Left renal cortex interstitium (tissue), 4 donors: ENCODE results near the gene RNF25. TPM values are rescaled to one million over a fixed set of nuclear protein-coding genes. Genes with fewer than 3 reads are reported as not detected.

Source experiments
- DNase-seq, 4 donors: peaks; one replicate each; pipeline ENCODE4 v3.0.0-alpha.2; 2013; ENCODE audit warnings: low read depth in 4 of 4, low spot score in 2 of 4, missing footprints in 1 of 4
- polyA plus RNA-seq, 4 donors: library from polyadenylated mRNA; unstranded; fragments of 120-200 nt; gene quantifications; one replicate each; pipeline ENCODE4 v1.2.1, GENCODE V29; 2013; ENCODE audit not compliant: insufficient read length in 4 of 4

The RNF25 gene
- polyA plus RNA-seq, 4 donors, result 44.3 to 53.9 (median 48.3) TPM

DNA sequence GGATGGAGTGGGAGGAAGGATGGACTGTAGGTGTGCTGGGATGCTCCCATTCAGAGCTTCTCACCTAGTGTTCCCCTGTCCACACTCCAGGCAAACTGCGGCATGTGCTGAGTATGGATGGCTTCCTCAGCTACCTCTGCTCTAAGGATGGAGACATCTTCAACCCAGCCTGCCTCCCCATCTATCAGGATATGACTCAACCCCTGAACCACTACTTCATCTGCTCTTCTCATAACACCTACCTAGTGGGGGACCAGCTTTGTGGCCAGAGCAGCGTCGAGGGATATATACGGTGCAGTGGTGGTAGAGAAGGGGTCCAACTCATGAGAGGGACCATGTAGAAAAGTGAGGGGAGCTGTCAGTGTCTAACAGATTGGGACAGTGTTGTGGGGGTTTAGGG is 43.9 kb downstream of the RNF25 start:
- no peak for DNase-seq

DNA sequence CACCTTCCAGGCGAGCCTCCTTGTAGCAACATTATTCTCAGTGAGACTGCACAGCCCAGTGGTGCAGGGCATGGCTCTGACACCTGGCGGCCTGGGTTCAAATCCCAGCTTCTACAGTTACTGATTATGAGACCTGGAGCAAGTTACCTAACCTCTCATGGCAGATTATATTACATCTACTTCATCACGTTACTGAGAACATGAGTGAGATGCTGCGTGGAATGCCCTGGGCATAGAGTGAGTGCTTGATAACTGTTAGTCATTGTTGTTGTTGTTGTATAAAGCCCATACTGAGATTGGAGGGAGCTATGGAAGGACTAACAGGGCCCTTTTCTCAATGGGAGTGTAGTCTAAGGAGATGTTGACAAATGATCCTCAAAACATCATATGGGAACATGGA is 45.4 kb downstream of the RNF25 start:
- DNase-seq, result no peak

DNA sequence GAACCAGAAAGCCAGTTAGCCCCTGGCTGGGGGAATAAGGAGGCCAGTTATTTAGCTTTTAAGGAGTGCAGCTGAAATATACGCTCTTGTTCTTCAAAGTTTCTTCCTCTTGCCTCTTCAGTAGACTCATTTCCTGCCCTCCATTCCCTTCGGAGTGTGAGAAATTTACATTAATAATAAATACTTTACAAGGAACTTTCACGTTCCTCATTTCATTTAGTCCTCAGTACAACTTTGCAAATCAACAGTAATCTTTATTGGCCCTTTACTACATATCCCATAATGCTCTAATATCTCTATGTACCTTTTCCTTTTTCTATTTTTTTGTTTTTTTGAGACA is 48.5 kb downstream of the RNF25 start:
- no peak for DNase-seq

DNA sequence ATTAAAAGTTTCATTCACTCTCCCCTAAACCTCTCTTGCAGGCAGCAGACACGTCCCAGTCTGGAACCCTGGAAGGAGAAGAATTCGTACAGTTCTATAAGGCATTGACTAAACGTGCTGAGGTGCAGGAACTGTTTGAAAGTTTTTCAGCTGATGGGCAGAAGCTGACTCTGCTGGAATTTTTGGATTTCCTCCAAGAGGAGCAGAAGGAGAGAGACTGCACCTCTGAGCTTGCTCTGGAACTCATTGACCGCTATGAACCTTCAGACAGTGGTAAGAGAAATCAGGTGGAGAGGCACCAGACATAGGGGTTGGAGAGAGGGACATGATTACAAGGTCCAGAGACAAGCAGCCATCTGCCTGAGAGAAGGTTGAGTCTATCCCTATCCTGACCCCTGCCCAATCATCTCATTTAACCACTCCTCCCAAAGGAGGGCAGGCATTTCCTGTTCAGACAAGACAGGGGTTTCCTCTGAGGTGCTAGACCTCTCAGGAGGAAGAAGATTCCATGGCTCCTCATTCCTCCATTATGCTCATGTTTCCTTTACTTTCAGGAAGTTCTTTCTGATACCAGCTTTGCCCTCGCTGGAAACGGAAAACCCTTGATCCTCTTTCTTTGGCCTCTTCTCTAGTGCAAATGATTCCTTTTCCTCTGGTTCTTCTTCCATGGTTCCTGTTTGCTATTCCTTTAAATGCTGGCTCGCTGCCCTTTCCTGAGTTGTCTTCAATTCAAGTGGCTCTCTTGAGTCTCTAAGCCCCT is 49.0 kb downstream of the RNF25 start:
- DNase-seq, result no peak

DNA sequence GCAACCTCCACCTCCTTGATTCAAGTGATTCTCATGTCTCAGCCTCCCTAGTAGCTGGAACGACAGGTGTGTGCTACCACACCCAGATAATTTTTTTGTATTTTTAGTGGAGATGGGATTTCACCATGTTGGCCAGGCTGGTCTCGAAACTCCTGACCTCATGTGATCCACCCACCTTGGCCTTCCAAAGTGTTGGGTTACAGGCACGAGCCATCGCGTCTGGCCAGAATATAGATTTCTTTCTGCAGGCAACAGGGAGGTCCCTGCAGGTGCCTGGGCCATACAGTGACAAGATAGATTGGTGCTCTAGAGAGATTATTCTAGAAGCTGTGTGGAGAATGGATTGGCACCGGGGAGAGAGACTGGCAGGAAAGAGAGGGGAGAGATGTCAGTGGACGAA is 50.8 kb downstream of the RNF25 start:
- no peak for DNase-seq

DNA sequence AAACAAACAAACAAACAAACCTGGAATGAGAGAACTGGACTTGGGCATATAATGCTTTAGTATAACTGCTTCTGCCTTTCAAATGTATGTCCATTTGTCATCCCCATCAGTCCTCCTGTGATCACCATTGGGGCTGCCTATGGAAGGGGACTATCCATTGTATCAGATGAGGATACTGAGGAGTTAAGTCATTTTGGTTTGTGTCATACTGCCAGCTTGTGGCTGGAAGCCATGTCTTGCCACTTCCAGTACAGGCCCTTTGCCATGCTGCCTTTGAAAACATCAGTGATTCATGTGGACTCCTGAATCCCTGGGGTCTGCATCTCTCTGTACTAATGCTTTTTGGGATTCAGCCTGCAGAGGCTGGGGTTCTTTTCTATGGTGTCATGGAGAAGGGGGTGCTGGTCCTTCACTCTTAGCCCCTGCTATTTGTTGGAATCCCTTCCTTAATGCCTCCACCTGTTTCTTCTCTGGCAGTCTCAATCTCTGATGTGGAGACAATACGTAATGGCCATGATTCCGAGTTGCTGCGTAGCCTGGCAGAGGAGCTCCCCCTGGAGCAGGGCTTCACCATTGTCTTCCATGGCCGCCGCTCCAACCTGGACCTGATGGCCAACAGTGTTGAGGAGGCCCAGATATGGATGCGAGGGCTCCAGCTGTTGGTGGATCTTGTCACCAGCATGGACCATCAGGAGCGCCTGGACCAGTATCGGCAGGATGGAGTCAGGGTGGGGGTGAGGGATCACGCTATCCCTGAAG is 53.5 kb downstream of the RNF25 start:
- DNase-seq, result no peak

DNA sequence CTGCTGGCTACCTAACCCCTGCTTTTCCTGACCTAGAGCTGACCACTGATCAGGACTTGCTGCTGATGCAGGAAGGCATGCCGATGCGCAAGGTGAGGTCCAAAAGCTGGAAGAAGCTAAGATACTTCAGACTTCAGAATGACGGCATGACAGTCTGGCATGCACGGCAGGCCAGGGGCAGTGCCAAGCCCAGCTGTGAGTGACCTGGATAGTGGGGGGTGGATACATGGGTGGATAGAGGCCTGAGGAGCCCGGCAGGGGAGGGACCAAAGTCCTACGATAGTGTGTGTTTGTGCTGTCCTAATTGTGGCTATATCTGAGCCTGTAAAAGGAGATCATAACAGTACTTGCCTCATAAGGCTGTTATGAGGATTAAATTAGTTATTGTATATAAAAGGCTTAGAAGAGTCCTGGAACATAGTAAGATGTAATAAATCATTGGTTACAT is 55.9 kb downstream of the RNF25 start:
- no peak for DNase-seq

Other genes starting within 250 kb of the RNF25 start
- 10 to 100 TPM; 15.1 to 20.2 (median 18.0) TPM for gene USP37, start 103.7 kb downstream of the RNF25 start, polyA plus RNA-seq
- 10 to 100 TPM; 43.9 to 63.4 (median 53.3) TPM for gene CNOT9, start 103.2 kb downstream of the RNF25 start, polyA plus RNA-seq
- gene PLCD4, start 64.1 kb downstream of the RNF25 start, polyA plus RNA-seq, result 10 to 100 TPM in 1 of 4 donors, 1 to 10 TPM in 3; 7.1 to 11.3 (median 8.2) TPM
- gene ZNF142, start 12.4 kb downstream of the RNF25 start, polyA plus RNA-seq, result 10 to 100 TPM; 15.2 to 25.7 (median 18.9) TPM
- 10 to 100 TPM; 47.6 to 64.8 (median 58.9) TPM for gene BCS1L, start 12.3 kb downstream of the RNF25 start, polyA plus RNA-seq
- 100 to 1,000 TPM in 2 of 4 donors, 10 to 100 TPM in 2; 37.0 to 118 (median 82.2) TPM for gene STK36, start 84 bp upstream of the RNF25 start, polyA plus RNA-seq
- gene TTLL4, start 38.8 kb upstream of the RNF25 start, polyA plus RNA-seq, result 10 to 100 TPM; 25.8 to 44.4 (median 34.3) TPM
- gene CYP27A1, start 110.1 kb upstream of the RNF25 start, polyA plus RNA-seq, result 10 to 100 TPM; 44.2 to 57.0 (median 51.7) TPM
- gene PRKAG3, start 159.8 kb upstream of the RNF25 start, polyA plus RNA-seq, result under 1 TPM in 2 of 4 donors, not detected in 2; 0.07 to 0.17 TPM
- gene WNT6, start 187.8 kb upstream of the RNF25 start, polyA plus RNA-seq, result under 1 TPM; 0.13 to 0.57 (median 0.41) TPM
- 1 to 10 TPM in 3 of 4 donors, under 1 TPM in 1; 0.98 to 1.2 (median 1.1) TPM for gene WNT10A, start 208.8 kb upstream of the RNF25 start, polyA plus RNA-seq